Measurements from ENCODE around the gene ZNF775. TPM values are rescaled to one million over a fixed set of nuclear protein-coding genes. Genes with fewer than 3 reads are reported as not detected.

ZNF775 gene
- total RNA-seq, 1 donor from 2014 or later, result 13.3 TPM

DNA sequence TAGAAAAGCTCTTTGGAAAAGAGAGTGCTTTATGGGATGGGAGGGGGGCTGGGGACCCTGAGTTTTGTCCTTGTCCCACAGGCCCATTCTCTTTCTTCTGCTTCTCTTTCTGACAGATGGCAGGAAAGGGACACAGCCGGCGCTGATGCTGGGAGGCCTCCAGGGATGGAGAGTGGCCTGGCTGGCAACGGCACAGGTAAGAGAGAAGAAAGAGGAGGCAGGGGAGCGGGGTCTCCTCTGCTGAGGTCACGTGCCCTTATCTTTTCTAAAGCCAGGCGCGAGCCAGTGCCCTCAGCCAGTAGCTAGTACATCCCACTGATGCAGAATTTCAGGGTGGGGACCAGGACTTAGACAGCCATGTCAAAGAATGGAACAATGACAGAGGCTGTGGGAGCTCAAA is 9.2 kb downstream of the ZNF775 start:
- H3K4me3 Mint-ChIP-seq, result no peak overlapping the region
- no peak overlapping the region for H3K27ac Mint-ChIP-seq
- peaks cover 38% of the 10 kb centered on the region for H3K4me1 Mint-ChIP-seq
- peaks cover 14% of the 10 kb centered on the region for H3K36me3 Mint-ChIP-seq
- H3K9me3 Mint-ChIP-seq, result no peaks in the 10 kb centered on the region
- DNase-seq (ENCODE audit: low spot score in 2 of 2, unreplicated experiment in 2 of 2), result no peak
- no peaks in the 10 kb centered on the region for H3K27me3 Mint-ChIP-seq (ENCODE audit: low read depth)
- TF ChIP-seq, protein P1, sequence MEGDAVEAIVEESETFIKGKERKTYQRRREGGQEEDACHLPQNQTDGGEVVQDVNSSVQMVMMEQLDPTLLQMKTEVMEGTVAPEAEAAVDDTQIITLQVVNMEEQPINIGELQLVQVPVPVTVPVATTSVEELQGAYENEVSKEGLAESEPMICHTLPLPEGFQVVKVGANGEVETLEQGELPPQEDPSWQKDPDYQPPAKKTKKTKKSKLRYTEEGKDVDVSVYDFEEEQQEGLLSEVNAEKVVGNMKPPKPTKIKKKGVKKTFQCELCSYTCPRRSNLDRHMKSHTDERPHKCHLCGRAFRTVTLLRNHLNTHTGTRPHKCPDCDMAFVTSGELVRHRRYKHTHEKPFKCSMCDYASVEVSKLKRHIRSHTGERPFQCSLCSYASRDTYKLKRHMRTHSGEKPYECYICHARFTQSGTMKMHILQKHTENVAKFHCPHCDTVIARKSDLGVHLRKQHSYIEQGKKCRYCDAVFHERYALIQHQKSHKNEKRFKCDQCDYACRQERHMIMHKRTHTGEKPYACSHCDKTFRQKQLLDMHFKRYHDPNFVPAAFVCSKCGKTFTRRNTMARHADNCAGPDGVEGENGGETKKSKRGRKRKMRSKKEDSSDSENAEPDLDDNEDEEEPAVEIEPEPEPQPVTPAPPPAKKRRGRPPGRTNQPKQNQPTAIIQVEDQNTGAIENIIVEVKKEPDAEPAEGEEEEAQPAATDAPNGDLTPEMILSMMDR (IDR thresholded peaks at IDR 0.05; ENCODE audit: unreplicated experiment), result no peak

DNA sequence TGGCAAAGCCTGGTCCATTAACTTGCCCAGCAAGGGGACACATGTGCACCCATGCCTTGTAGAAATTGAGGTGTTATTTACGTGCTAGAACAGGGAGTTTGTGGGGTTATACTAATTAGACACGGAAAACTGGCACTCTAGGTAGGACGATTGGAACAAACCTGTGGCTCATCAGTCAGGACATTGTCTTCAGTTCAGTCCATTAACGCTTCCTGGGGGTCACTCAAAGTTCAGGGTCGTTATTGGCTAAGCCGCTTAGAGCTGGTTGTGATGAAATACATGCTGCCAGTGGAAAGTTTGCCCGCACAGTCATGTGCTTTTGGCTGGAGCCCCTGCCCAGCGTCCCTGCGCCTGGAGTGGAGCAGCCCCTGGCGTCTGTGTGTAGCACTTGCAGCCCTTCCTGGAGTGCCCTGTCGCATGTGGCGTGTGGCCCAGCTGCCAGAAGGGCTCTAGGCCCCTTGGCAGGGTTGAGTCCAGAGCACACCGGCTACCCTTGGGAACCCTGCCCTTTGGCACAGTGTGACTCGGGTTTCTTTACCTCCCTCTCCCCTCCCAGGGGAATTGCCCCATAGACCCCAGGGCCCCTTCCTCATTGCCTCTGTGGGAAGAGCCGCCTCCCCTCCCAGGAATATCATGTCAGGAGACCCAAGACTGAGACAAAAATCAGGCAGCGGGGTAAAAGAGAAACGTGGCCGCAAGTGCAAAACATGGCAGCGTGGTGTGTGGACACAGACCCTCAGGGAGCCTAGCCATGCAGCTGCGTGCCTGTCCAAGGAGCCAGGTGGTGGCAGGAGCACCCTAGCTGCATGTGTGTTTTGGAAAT is 9.8 kb downstream of the ZNF775 start:
- no peaks in the 10 kb centered on the region for H3K27me3 Mint-ChIP-seq (ENCODE audit: low read depth)
- peaks cover 14% of the 10 kb centered on the region for H3K36me3 Mint-ChIP-seq
- DNase-seq (ENCODE audit: low spot score in 2 of 2, unreplicated experiment in 2 of 2), result no peak
- H3K4me3 Mint-ChIP-seq, result no peak overlapping the region
- H3K4me1 Mint-ChIP-seq, result peaks cover 32% of the 10 kb centered on the region
- H3K9me3 Mint-ChIP-seq, result no peaks in the 10 kb centered on the region
- TF ChIP-seq, protein P1 (IDR thresholded peaks at IDR 0.05; ENCODE audit: unreplicated experiment), result no peak
- H3K27ac Mint-ChIP-seq, result peak overlapping the region; percentile 25

DNA sequence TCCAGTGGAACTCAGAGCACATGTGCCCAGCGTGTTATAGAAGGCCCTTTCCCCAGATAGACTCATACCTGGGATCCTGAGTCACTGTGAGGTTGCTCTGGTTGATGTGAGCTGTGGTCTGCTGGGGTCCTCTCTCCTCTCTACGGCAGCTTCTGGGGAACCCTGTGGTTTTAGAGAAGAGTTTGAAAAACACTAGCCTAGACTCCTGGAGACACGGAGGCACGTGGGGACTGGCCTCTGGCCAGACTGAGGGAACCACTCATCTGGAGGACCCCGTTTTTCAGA is 10.3 kb downstream of the ZNF775 start:
- Mint-ChIP-seq H3K9me3 (no peaks in the 10 kb centered on the region), H3K36me3 (peaks cover 14% of the 10 kb centered on the region), H3K27me3 (ENCODE audit: low read depth) (no peaks in the 10 kb centered on the region), H3K4me1 (peaks cover 29% of the 10 kb centered on the region), H3K4me3 (no peak overlapping the region), H3K27ac (no peak overlapping the region)
- DNase-seq (ENCODE audit: low spot score in 2 of 2, unreplicated experiment in 2 of 2), result no peak
- TF ChIP-seq, protein P1 (IDR thresholded peaks at IDR 0.05; ENCODE audit: unreplicated experiment), result no peak

DNA sequence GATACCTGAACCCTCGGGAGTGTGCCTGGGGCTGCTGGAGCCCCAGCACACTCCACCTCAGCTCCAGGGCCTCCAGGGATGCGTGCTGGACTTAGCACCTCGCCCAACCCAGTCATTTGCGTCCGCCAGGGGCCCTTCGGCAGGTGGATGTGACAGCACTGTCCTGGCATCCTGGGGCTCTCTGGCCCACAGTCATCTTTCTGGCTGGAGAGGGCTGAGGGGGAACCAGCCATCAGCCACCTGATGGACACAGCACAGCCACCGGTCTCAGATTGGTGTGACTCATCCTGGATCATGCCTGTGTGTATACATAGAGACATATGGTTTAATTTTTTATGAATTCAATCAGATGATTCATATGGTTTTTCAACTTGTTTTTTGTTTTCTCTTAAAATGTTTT is 11.1 kb downstream of the ZNF775 start:
- no peak for DNase-seq (ENCODE audit: low spot score in 2 of 2, unreplicated experiment in 2 of 2)
- Mint-ChIP-seq H3K27me3 (ENCODE audit: low read depth) (no peaks in the 10 kb centered on the region), H3K4me1 (peaks cover 24% of the 10 kb centered on the region), H3K36me3 (peaks cover 14% of the 10 kb centered on the region), H3K27ac (no peak overlapping the region), H3K4me3 (no peak overlapping the region), H3K9me3 (no peaks in the 10 kb centered on the region)
- TF ChIP-seq, protein P1 (IDR thresholded peaks at IDR 0.05; ENCODE audit: unreplicated experiment), result no peak

DNA sequence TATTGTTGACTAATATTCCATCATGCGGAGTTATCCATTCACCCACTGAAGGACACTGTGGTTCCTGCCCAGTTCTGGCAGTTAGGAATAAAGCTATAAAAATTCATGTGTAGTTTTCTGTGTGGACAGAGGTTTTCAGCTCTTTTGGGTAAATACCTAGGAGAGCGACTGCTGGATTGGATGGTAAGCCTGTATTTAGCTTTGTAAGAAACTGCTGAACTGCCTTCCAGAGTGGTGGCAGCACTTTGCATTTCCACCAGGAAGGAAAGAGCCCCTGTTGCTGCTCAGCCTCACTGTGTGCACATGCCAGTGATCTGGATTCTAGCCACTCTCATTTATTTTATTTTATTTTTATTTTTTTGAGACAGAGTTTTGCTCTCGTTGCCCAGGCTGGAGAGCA is 14.2 kb downstream of the ZNF775 start:
- TF ChIP-seq, protein P1 (IDR thresholded peaks at IDR 0.05; ENCODE audit: unreplicated experiment), result no peak
- no peak for DNase-seq (ENCODE audit: low spot score in 2 of 2, unreplicated experiment in 2 of 2)

More for the DNA sequence above, 14.2 kb downstream of the ZNF775 start:
- no peak overlapping the region for H3K4me3 Mint-ChIP-seq
- no peaks in the 10 kb centered on the region for H3K27me3 Mint-ChIP-seq (ENCODE audit: low read depth)
- peaks cover 9% of the 10 kb centered on the region for H3K4me1 Mint-ChIP-seq
- no peak overlapping the region for H3K27ac Mint-ChIP-seq
- no peaks in the 10 kb centered on the region for H3K9me3 Mint-ChIP-seq
- peaks cover 14% of the 10 kb centered on the region for H3K36me3 Mint-ChIP-seq

Data from mesothelial cell of epicardium (in vitro differentiated cells).